NCI-H1694 treated with DMSO at 0.1 percent for 48 hours (cell line): ENCODE results near the gene INTU.

Experiments
- DNase-seq: peaks from one replicate; lab custom pipeline; 2025; lab: John Stamatoyannopoulos, UW

Gene INTU

DNA sequence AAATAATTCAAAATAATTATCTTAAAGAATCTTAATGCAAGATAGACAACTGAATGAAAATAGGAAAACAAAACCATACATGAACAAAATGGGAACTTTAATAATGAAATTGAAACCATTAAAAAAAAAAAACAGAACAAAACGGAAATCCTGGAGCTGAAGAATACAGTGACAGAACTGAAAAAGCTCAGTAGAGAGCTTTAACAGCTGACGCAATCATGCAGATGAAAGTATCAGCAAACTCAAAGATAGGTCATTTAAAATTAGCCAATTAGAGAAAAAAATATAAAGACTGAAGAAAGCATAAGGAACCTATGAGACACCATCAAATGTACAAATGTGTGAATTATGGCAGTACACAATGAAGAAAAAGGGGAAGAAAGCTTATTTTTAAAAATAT, 116.2 kb downstream of the INTU start:
- no peak for DNase-seq

DNA sequence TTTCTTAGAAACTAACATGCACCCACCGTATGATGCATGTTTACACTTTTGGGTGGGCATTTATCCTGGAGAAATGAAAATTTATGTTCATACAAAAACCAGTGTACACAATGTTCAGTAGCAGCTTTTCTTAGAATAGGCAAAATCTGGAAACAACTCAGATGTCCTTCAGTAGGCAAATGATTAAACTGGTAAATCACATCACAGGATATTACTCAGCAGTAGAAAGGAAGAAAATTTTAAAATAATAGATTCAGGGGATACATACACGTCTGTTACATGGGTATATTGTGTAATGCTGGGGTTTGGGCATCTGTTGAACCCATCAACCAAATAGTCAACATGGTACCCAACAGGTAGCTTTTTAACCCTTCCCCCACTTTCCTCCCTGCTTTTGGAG, 124.1 kb downstream of the INTU start:
- no peak for DNase-seq

DNA sequence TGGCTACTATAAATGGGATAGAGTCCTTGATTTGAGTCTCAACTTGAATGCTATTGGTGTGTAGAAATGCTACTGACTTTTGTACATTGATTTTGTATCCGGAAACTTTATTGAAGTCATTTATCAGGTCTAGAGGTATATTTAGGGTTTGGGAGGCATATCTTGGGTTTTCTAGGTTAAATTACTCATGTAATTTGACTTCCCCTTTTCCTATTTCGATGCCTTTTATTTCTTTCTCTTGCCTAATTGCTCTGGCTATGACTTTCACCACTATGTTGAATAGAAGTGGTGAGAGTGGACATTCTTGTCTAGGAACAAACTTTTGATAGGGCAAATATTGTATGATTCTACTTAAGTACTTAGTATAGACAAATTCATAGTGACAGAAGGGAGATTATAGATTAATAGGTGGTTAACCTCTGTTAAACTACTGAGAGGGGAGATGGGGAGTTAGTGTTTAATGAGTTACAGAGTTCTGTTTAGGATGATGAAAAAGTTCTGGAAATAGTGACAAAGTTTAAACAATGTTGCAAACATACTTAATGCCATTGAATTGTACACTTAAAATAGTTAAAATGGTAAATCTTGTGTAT, 126.6 kb downstream of the INTU start:
- DNase-seq, result no peak

GRCh38 chr4:127759893-127760292, 127.1 kb downstream of the INTU start:
- no peak for DNase-seq

DNA sequence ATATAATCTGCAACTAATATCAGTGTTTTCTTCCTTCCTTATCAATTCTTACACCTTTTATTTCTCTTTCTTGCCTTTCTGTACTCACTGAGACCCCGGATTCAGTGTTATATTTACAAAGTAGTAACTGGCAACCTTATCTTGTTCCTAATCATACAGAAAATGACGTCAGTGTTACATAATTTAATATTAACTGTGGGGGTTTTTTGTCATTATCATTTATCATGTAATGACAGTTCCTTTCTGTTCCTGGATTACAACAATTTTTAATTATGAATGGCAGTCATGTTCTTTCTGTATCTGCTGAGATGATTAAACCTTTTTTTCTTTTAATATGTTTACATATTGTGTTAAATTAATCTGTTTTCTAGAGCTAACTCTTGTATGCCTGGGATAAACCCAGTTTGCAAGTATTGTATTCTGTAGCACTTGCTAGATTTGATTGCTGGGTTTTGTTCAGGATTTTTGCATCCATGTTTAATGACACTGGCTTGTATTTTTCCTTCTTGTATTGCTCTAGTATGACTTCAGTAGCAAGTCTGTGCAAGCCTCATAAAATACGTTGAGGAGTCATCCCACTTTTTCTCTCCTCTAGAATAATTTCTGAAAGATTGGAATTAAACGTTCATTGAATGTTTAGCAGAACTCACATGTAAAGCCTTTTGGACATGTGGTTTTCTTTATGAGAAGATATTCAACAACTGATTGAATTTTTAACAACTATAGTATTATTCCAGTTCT, 138.9 kb downstream of the INTU start:
- no peak for DNase-seq

GRCh38 chr4:127772769-127773671, 140.3 kb downstream of the INTU start:
- DNase-seq, result no peak

DNA sequence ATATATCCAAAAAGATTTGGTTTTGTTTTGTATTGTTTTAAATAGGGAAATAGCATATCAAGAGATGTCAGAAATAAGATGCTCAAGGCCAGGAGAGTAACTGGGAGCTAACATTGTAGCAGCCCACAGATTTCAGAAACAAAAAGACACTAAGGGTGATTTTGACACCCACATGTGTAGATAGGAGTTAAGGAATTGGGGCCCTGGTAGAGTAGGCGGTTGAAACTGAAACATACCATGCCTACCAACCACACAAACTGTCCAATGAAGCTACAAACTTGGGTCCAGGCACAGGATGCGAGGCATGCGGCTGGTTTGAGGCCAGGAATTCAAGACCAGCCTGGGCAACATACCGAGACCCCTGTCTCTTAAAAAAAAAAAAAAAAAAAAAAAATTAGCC, 143.1 kb downstream of the INTU start:
- DNase-seq, result no peak
